GM23338 (cell line): ENCODE data around the gene SFSWAP. TPM values are rescaled to one million over a fixed set of nuclear protein-coding genes. Genes with fewer than 3 reads are reported as not detected.

ENCODE experiments used
- ATAC-seq: fragments of 200-7000 bp; cut with Tn5 transposase; 3 replicates; pipeline ENCODE4 v1.9.1; 2020
- DNase-seq: peaks from one replicate; pipeline ENCODE4 v3.0.0-alpha.2; 2015; ENCODE audit warnings: low spot score
- H2AFZ ChIP-seq: fragments of 200-600 bp; sonication (generic); 2 replicates; pipeline ENCODE4 v1.8.0; 2016; ENCODE audit warnings: antibody characterized with exemption, mild to moderate bottlenecking, moderate library complexity
- H3F3A ChIP-seq: fragments of 200-600 bp; sonication (generic); replicated peaks from 2 replicates; pipeline ENCODE4 v1.8.0; 2017; ENCODE audit warnings: antibody characterized with exemption, mixed run types, low read depth
- H3K27ac ChIP-seq: fragments of 200-600 bp; sonication (generic); 2 replicates; pipeline ENCODE4 v1.6.1; 2016; ENCODE audit warnings: low read depth
- H3K27me3 ChIP-seq: fragments of 200-600 bp; sonication (generic); 2 replicates; pipeline ENCODE4 v1.8.0; 2016; ENCODE audit warnings: mild to moderate bottlenecking, mixed run types, moderate library complexity; ENCODE audit not compliant: insufficient read depth
- H3K36me3 ChIP-seq: fragments of 200-600 bp; sonication (generic); 2 replicates; pipeline ENCODE4 v1.8.0; 2016; ENCODE audit warnings: mild to moderate bottlenecking; ENCODE audit not compliant: insufficient read depth
- H3K4me1 ChIP-seq: fragments of 200-600 bp; sonication (generic); 2 replicates; pipeline ENCODE4 v1.8.0; 2016; ENCODE audit warnings: mild to moderate bottlenecking, moderate library complexity; ENCODE audit not compliant: insufficient read depth
- H3K4me2 ChIP-seq: fragments of 200-600 bp; sonication (generic); 2 replicates; pipeline ENCODE4 v1.7.1; 2017; ENCODE audit warnings: mixed run types
- H3K4me3 ChIP-seq: fragments of 200-600 bp; sonication (generic); 2 replicates; pipeline ENCODE4 v1.6.1; 2016; ENCODE audit warnings: mixed run types
- H3K79me2 ChIP-seq: fragments of 200-600 bp; sonication (generic); replicated peaks from 2 replicates; pipeline ENCODE4 v1.8.0; 2017; ENCODE audit warnings: mild to moderate bottlenecking; ENCODE audit not compliant: insufficient read depth
- H3K9me2 ChIP-seq: fragments of 200-600 bp; sonication (generic); 2 replicates; pipeline ENCODE4 v1.8.0; 2017; ENCODE audit not compliant: insufficient read depth
- H4K20me1 ChIP-seq: fragments of 200-600 bp; sonication (generic); replicated peaks from 2 replicates; pipeline ENCODE4 v1.8.0; 2017; ENCODE audit warnings: mild to moderate bottlenecking; ENCODE audit not compliant: insufficient read depth
- H3K27ac Mint-ChIP-seq: 2 replicates; pipeline ENCODE4 v1.8.0; 2020; ENCODE audit warnings: inconsistent platforms, mild to moderate bottlenecking, moderate library complexity, mixed read lengths
- H3K27me3 Mint-ChIP-seq: 3 replicates; pipeline ENCODE4 v1.8.0; 2022; ENCODE audit warnings: low read depth, mild to moderate bottlenecking, moderate library complexity, mixed read lengths, inconsistent platforms; ENCODE audit not compliant: insufficient read depth, poor library complexity
- H3K36me3 Mint-ChIP-seq: 3 replicates; pipeline ENCODE4 v1.8.0; 2021; ENCODE audit warnings: low read depth, mild to moderate bottlenecking, inconsistent platforms, moderate library complexity, mixed read lengths
- H3K4me1 Mint-ChIP-seq: 3 replicates; pipeline ENCODE4 v1.8.0; 2020; ENCODE audit warnings: mild to moderate bottlenecking, inconsistent platforms, mixed read lengths
- H3K4me3 Mint-ChIP-seq: 3 replicates; pipeline ENCODE4 v1.8.0; 2021; ENCODE audit warnings: moderate library complexity, mild to moderate bottlenecking, inconsistent platforms, mixed read lengths
- H3K9me3 Mint-ChIP-seq: 3 replicates; pipeline ENCODE4 v1.8.0; 2020; ENCODE audit warnings: moderate library complexity, mild to moderate bottlenecking, inconsistent platforms, mixed read lengths
- CREB1 ChIP-seq: fragments of 250-450 bp; sonication (Bioruptor Pico); IDR thresholded peaks from 2 replicates; pipeline ENCODE4 v1.5.0; 2020; ENCODE audit warnings: low read depth, mild to moderate bottlenecking, moderate library complexity
- CTCF ChIP-seq, 2 experiments: fragments of 200-600 bp in 1 of 2; sonication (generic) in 1 of 2; conservative IDR thresholded peaks; 2 replicates each; pipeline versions ENCODE4 v1.5.1 to v1.6.1; 2016 to 2017; ENCODE audit warnings: antibody characterized with exemption in 2 of 2, low read depth in 2 of 2, mild to moderate bottlenecking in 2 of 2, moderate library complexity in 1 of 2
- EZH2 ChIP-seq: fragments of 200-600 bp; sonication (generic); IDR thresholded peaks from one replicate; pipeline ENCODE4 v1.8.0; 2017; ENCODE audit warnings: antibody characterized with exemption, mild to moderate bottlenecking, low read depth; ENCODE audit not compliant: unreplicated experiment
- EZH2phosphoT487 ChIP-seq: fragments of 200-600 bp; sonication (generic); IDR thresholded peaks from one replicate; pipeline ENCODE4 v1.8.1; 2018; ENCODE audit warnings: antibody characterized with exemption; ENCODE audit not compliant: unreplicated experiment
- JUNB ChIP-seq: IDR thresholded peaks from one replicate; pipeline ENCODE4 v1.6.1; 2016; ENCODE audit warnings: antibody characterized with exemption; ENCODE audit not compliant: unreplicated experiment
- NANOG ChIP-seq: IDR thresholded peaks from 2 replicates; pipeline ENCODE4 v1.6.1; 2016; ENCODE audit warnings: antibody characterized with exemption, borderline replicate concordance
- POLR2AphosphoS5 ChIP-seq: IDR thresholded peaks from 2 replicates; pipeline ENCODE4 v1.6.1; 2016; ENCODE audit warnings: antibody characterized with exemption, low read depth
- STAT1 ChIP-seq: IDR thresholded peaks from one replicate; pipeline ENCODE4 v1.6.1; 2016; ENCODE audit warnings: antibody characterized with exemption; ENCODE audit not compliant: unreplicated experiment
- ZNF114 ChIP-seq: fragments of 250-450 bp; sonication (Bioruptor Pico); IDR thresholded peaks from 2 replicates; pipeline ENCODE4 v1.5.0; 2020; ENCODE audit warnings: mild to moderate bottlenecking, moderate library complexity
- ZNF331 ChIP-seq: fragments of 250-450 bp; sonication (Bioruptor Pico); IDR thresholded peaks from 2 replicates; pipeline ENCODE4 v1.5.0; 2020; ENCODE audit warnings: low read depth, mild to moderate bottlenecking, moderate library complexity
- polyA plus RNA-seq: library from polyadenylated mRNA; unstranded; fragments of >200 nt; fragmentation: Nextera tagmentation; extraction: Ambion mirVana; gene quantifications from 2 replicates; pipeline ENCODE4 v1.2.1, GENCODE V29; 2016
- total RNA-seq: library from RNA; depleted of rRNA; stranded (reverse); fragments of >200 nt; shearing (Covaris generic); gene quantifications from 2 replicates; pipeline ENCODE4 v1.2.3, GENCODE V29; 2014
- TF ChIP-seq, protein P1 (sequence below): IDR thresholded peaks from 2 replicates; pipeline ENCODE4 v1.6.1; 2016; ENCODE audit warnings: antibody characterized with exemption
- TF ChIP-seq, protein P2 (sequence below): IDR thresholded peaks from one replicate; pipeline ENCODE4 v1.6.1; 2018; ENCODE audit warnings: antibody characterized with exemption; ENCODE audit not compliant: unreplicated experiment
- TF ChIP-seq, protein P3 (sequence below): fragments of 250-450 bp; sonication (Bioruptor Pico); IDR thresholded peaks from 2 replicates; pipeline ENCODE4 v1.5.0; 2020; ENCODE audit warnings: mild to moderate bottlenecking, moderate library complexity

SFSWAP gene
- total and polyA plus RNA-seq, 2 experiments from 2014 or later, result 41.0 to 49.8 TPM

- no peaks in the 10 kb centered on the region for H3K79me2 ChIP-seq
- H3K27ac ChIP-seq, result no peak overlapping the region
- H3K4me1 Mint-ChIP-seq, result no peaks in the 10 kb centered on the region
- no peaks in the 10 kb centered on the region for H4K20me1 ChIP-seq
- H3K27ac Mint-ChIP-seq, result no peak overlapping the region
- 0 out of 2 replicates have a peak, but pooled peaks cover 4% of the 10 kb centered on the region for H3K9me2 ChIP-seq
- no peak for ATAC-seq
- no peak overlapping the region for H3K4me3 ChIP-seq
- H3K4me2 ChIP-seq, result no peak overlapping the region
- H3K27me3 ChIP-seq, result no peaks in the 10 kb centered on the region
- H3F3A ChIP-seq, result no peaks in the 10 kb centered on the region
- H3K27me3 Mint-ChIP-seq, result peaks cover 10% of the 10 kb centered on the region
- no peaks in the 10 kb centered on the region for H3K4me1 ChIP-seq
- no peak for DNase-seq
- H3K36me3 Mint-ChIP-seq, result no peaks in the 10 kb centered on the region; the same call in 2 of the 3 replicates
- H2AFZ ChIP-seq, result no peak overlapping the region
- TF ChIP-seq JUNB, result no peak
- TF ChIP-seq NANOG, result no peak
- TF ChIP-seq, protein P1, sequence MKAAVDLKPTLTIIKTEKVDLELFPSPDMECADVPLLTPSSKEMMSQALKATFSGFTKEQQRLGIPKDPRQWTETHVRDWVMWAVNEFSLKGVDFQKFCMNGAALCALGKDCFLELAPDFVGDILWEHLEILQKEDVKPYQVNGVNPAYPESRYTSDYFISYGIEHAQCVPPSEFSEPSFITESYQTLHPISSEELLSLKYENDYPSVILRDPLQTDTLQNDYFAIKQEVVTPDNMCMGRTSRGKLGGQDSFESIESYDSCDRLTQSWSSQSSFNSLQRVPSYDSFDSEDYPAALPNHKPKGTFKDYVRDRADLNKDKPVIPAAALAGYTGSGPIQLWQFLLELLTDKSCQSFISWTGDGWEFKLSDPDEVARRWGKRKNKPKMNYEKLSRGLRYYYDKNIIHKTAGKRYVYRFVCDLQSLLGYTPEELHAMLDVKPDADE, result no peak
- no peak for TF ChIP-seq ZNF114 (CRISPR knock-in tag)
- no peak for TF ChIP-seq EZH2phosphoT487
- TF ChIP-seq CTCF (conservative IDR thresholded peaks at IDR 0.05; ENCODE audit: low read depth in 2 of 2), result no peak
- TF ChIP-seq ZNF331 (CRISPR knock-in tag), result no peak
- TF ChIP-seq, protein P2, sequence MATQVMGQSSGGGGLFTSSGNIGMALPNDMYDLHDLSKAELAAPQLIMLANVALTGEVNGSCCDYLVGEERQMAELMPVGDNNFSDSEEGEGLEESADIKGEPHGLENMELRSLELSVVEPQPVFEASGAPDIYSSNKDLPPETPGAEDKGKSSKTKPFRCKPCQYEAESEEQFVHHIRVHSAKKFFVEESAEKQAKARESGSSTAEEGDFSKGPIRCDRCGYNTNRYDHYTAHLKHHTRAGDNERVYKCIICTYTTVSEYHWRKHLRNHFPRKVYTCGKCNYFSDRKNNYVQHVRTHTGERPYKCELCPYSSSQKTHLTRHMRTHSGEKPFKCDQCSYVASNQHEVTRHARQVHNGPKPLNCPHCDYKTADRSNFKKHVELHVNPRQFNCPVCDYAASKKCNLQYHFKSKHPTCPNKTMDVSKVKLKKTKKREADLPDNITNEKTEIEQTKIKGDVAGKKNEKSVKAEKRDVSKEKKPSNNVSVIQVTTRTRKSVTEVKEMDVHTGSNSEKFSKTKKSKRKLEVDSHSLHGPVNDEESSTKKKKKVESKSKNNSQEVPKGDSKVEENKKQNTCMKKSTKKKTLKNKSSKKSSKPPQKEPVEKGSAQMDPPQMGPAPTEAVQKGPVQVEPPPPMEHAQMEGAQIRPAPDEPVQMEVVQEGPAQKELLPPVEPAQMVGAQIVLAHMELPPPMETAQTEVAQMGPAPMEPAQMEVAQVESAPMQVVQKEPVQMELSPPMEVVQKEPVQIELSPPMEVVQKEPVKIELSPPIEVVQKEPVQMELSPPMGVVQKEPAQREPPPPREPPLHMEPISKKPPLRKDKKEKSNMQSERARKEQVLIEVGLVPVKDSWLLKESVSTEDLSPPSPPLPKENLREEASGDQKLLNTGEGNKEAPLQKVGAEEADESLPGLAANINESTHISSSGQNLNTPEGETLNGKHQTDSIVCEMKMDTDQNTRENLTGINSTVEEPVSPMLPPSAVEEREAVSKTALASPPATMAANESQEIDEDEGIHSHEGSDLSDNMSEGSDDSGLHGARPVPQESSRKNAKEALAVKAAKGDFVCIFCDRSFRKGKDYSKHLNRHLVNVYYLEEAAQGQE, result no peak
- TF ChIP-seq CREB1 (CRISPR knock-in tag), result no peak
- TF ChIP-seq, protein P3, sequence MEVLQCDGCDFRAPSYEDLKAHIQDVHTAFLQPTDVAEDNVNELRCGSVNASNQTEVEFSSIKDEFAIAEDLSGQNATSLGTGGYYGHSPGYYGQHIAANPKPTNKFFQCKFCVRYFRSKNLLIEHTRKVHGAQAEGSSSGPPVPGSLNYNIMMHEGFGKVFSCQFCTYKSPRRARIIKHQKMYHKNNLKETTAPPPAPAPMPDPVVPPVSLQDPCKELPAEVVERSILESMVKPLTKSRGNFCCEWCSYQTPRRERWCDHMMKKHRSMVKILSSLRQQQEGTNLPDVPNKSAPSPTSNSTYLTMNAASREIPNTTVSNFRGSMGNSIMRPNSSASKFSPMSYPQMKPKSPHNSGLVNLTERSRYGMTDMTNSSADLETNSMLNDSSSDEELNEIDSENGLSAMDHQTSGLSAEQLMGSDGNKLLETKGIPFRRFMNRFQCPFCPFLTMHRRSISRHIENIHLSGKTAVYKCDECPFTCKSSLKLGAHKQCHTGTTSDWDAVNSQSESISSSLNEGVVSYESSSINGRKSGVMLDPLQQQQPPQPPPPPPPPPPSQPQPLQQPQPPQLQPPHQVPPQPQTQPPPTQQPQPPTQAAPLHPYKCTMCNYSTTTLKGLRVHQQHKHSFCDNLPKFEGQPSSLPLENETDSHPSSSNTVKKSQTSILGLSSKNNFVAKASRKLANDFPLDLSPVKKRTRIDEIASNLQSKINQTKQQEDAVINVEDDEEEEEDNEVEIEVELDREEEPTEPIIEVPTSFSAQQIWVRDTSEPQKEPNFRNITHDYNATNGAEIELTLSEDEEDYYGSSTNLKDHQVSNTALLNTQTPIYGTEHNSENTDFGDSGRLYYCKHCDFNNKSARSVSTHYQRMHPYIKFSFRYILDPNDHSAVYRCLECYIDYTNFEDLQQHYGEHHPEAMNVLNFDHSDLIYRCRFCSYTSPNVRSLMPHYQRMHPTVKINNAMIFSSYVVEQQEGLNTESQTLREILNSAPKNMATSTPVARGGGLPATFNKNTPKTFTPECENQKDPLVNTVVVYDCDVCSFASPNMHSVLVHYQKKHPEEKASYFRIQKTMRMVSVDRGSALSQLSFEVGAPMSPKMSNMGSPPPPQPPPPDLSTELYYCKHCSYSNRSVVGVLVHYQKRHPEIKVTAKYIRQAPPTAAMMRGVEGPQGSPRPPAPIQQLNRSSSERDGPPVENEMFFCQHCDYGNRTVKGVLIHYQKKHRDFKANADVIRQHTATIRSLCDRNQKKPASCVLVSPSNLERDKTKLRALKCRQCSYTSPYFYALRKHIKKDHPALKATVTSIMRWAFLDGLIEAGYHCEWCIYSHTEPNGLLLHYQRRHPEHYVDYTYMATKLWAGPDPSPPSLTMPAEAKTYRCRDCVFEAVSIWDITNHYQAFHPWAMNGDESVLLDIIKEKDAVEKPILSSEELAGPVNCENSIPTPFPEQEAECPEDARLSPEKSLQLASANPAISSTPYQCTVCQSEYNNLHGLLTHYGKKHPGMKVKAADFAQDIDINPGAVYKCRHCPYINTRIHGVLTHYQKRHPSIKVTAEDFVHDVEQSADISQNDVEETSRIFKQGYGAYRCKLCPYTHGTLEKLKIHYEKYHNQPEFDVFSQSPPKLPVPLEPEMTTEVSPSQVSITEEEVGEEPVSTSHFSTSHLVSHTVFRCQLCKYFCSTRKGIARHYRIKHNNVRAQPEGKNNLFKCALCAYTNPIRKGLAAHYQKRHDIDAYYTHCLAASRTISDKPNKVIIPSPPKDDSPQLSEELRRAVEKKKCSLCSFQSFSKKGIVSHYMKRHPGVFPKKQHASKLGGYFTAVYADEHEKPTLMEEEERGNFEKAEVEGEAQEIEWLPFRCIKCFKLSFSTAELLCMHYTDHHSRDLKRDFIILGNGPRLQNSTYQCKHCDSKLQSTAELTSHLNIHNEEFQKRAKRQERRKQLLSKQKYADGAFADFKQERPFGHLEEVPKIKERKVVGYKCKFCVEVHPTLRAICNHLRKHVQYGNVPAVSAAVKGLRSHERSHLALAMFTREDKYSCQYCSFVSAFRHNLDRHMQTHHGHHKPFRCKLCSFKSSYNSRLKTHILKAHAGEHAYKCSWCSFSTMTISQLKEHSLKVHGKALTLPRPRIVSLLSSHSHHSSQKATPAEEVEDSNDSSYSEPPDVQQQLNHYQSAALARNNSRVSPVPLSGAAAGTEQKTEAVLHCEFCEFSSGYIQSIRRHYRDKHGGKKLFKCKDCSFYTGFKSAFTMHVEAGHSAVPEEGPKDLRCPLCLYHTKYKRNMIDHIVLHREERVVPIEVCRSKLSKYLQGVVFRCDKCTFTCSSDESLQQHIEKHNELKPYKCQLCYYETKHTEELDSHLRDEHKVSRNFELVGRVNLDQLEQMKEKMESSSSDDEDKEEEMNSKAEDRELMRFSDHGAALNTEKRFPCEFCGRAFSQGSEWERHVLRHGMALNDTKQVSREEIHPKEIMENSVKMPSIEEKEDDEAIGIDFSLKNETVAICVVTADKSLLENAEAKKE, result no peak
- no peak for TF ChIP-seq EZH2
- TF ChIP-seq POLR2AphosphoS5, result no peak
- no peak for TF ChIP-seq STAT1
- H3K4me3 Mint-ChIP-seq, result no peak overlapping the region
- H3K36me3 ChIP-seq, result no peaks in the 10 kb centered on the region
- peaks cover 3% of the 10 kb centered on the region; the same call in 1 of the 3 replicates for H3K9me3 Mint-ChIP-seq
Measured at GRCh38 chr12:131698286-131698685, 12.6 kb upstream of the SFSWAP start.
